Trophoblast cell (in vitro differentiated cells and primary cell): Measurements from ENCODE around the gene PRKD1.

Experiments
- DNase-seq, 2 donors: peaks; one replicate each; pipeline ENCODE4 v3.0.0-alpha.2; 2016
- H2AFZ ChIP-seq: 2 replicates; pipeline ENCODE4 v1.6.1; 2013; ENCODE audit warnings: low read length, moderate library complexity, mild to moderate bottlenecking; ENCODE audit not compliant: insufficient read depth, poor library complexity
- H2AK5ac ChIP-seq: 2 replicates; pipeline ENCODE4 v1.6.1; 2013; ENCODE audit warnings: mild to moderate bottlenecking, low read length
- H2BK120ac ChIP-seq: 2 replicates; pipeline ENCODE4 v1.6.1; 2013; ENCODE audit warnings: low read length, mild to moderate bottlenecking, moderate library complexity; ENCODE audit not compliant: insufficient read depth, poor library complexity
- H2BK12ac ChIP-seq: 2 replicates; pipeline ENCODE4 v1.6.1; 2013; ENCODE audit warnings: mild to moderate bottlenecking, low read length, moderate library complexity
- H2BK5ac ChIP-seq: 2 replicates; pipeline ENCODE4 v1.6.1; 2013; ENCODE audit warnings: low read length, low read depth, moderate library complexity, mild to moderate bottlenecking; ENCODE audit not compliant: poor library complexity
- H3K14ac ChIP-seq: 2 replicates; pipeline ENCODE4 v1.6.1; 2013; ENCODE audit warnings: mild to moderate bottlenecking, low read length
- H3K18ac ChIP-seq: 2 replicates; pipeline ENCODE4 v1.6.1; 2013; ENCODE audit warnings: mild to moderate bottlenecking, low read length
- H3K23ac ChIP-seq: 2 replicates; pipeline ENCODE4 v1.6.1; 2013; ENCODE audit warnings: low read length
- H3K27ac ChIP-seq: 2 replicates; pipeline ENCODE4 v1.5.1; 2013; ENCODE audit warnings: low read depth, mild to moderate bottlenecking, inconsistent platforms, low read length, moderate library complexity
- H3K27me3 ChIP-seq: 2 replicates; pipeline ENCODE4 v1.6.1; 2013; ENCODE audit warnings: inconsistent platforms, mild to moderate bottlenecking, low read length, moderate library complexity; ENCODE audit not compliant: insufficient read depth
- H3K36me3 ChIP-seq, 2 experiments: 1 replicate in 1 of 2; 2 replicates in 1 of 2; pipeline ENCODE4 v1.6.1; 2013; ENCODE audit warnings: low read length in 2 of 2, mild to moderate bottlenecking in 2 of 2, moderate library complexity in 1 of 2; ENCODE audit not compliant: insufficient read depth in 2 of 2, control insufficient read depth in 1 of 2
- H3K4ac ChIP-seq: 2 replicates; pipeline ENCODE4 v1.6.1; 2013; ENCODE audit warnings: low read depth, mild to moderate bottlenecking, low read length, moderate library complexity
- H3K4me1 ChIP-seq, 2 experiments: 1 replicate in 1 of 2; 2 replicates in 1 of 2; pipeline ENCODE4 v1.6.1; 2013; ENCODE audit warnings: low read length in 2 of 2, mild to moderate bottlenecking in 2 of 2, moderate library complexity in 1 of 2; ENCODE audit not compliant: insufficient read depth in 2 of 2, control insufficient read depth in 1 of 2
- H3K4me2 ChIP-seq: 2 replicates; pipeline ENCODE4 v1.6.1; 2013; ENCODE audit warnings: inconsistent platforms, mild to moderate bottlenecking, low read length, moderate library complexity
- H3K4me3 ChIP-seq: 2 replicates; pipeline ENCODE4 v1.5.1; 2013; ENCODE audit warnings: mild to moderate bottlenecking, low read depth, low read length, inconsistent platforms
- H3K79me1 ChIP-seq: one replicate; pipeline ENCODE4 v1.6.1; 2013; ENCODE audit warnings: low read length
- H3K79me2 ChIP-seq: 2 replicates; pipeline ENCODE4 v1.6.1; 2013; ENCODE audit warnings: low read length, mild to moderate bottlenecking; ENCODE audit not compliant: control insufficient read depth, insufficient read depth, poor library complexity
- H3K9ac ChIP-seq: 2 replicates; pipeline ENCODE4 v1.6.1; 2013; ENCODE audit warnings: mild to moderate bottlenecking, low read length
- H3K9me3 ChIP-seq: 2 replicates; pipeline ENCODE4 v1.6.1; 2013; ENCODE audit warnings: low read depth, mild to moderate bottlenecking, control low read depth, inconsistent platforms, low read length; ENCODE audit not compliant: insufficient read depth
- H4K12ac ChIP-seq: 2 replicates; pipeline ENCODE4 v1.6.1; 2013; ENCODE audit warnings: low read depth, mild to moderate bottlenecking, low read length, moderate library complexity
- H4K8ac ChIP-seq: 2 replicates; pipeline ENCODE4 v1.6.1; 2013; ENCODE audit warnings: low read depth, mild to moderate bottlenecking, low read length, moderate library complexity
- H4K91ac ChIP-seq: one replicate; pipeline ENCODE4 v1.6.1; 2013; ENCODE audit warnings: low read depth, mild to moderate bottlenecking, low read length, moderate library complexity
- WGBS: extraction: QIAGEN DNeasy Blood & Tissue Kit; methylation state at CpG from one replicate; pipeline ENCODE4 v1.1.7; 2013; ENCODE audit warnings: missing lambda C conversion rate; ENCODE audit not compliant: insufficient read length, insufficient coverage; ENCODE audit errors: extremely low coverage; 5-methylcytosine and 5-hydroxymethylcytosine counted together

Gene PRKD1

DNA sequence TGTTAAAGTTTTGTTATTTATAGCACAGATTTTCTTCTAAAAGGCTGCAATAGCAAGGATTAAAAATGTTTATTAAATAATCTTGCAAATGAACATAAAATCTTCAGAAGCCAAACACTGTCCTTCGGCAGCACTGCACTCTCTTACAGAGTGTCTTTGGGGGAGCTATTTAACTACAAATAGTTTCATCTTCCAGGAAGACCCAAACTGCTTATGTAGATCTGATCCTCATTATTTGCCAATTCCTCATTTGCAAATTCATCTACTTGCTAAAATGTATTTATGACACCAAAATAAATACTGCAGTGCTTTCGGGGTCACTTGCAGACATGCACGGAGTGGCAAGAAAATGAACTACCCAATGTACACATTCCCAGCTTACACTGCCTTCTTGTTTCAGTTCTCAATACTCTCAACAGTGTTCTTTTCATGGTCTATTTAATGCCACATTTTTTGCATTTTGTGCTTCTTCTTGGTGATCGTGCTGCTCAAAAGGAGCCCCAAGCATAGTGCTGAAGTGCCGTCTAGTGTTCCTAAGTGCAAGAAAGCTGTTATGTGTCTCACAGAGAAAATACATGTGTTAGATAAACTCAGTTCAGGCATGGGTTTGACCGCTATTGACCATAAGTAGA is 128.1 kb downstream of the PRKD1 start:
- no peak overlapping the region for H2BK12ac ChIP-seq
- H2BK5ac ChIP-seq: no peak overlapping the region
- no peak overlapping the region for H3K4me3 ChIP-seq

GRCh38 chr14:29798811-29799210 is 128.8 kb downstream of the PRKD1 start:
- H2BK12ac ChIP-seq: no peak overlapping the region
- no peak overlapping the region for H3K18ac ChIP-seq
- H3K23ac ChIP-seq: no peak overlapping the region
- no peak overlapping the region for H3K9ac ChIP-seq
- H4K8ac ChIP-seq: no peak overlapping the region
- H2BK5ac ChIP-seq: no peak overlapping the region
- no peak overlapping the region for H4K12ac ChIP-seq
- no peak overlapping the region for H3K14ac ChIP-seq
- no peak for DNase-seq
- WGBS: no CpG with 5 or more reads among the region's 2 CpGs
- H4K91ac ChIP-seq: no peak overlapping the region
- no peak overlapping the region for H2AFZ ChIP-seq
- no peak overlapping the region for H3K4me2 ChIP-seq
- no peaks in the 10 kb centered on the region for H3K79me1 ChIP-seq
- H3K79me2 ChIP-seq: no peaks in the 10 kb centered on the region
- no peak overlapping the region for H2BK120ac ChIP-seq
- H2AK5ac ChIP-seq: no peak overlapping the region
- no peaks in the 10 kb centered on the region for H3K27me3 ChIP-seq
- no peaks in the 10 kb centered on the region for H3K9me3 ChIP-seq
- H3K36me3 ChIP-seq: no peaks in the 10 kb centered on the region
- no peak overlapping the region for H3K4me3 ChIP-seq
- no peak overlapping the region for H3K27ac ChIP-seq
- no peak overlapping the region for H3K4ac ChIP-seq
- no peaks in the 10 kb centered on the region for H3K4me1 ChIP-seq

More for the DNA sequence above, 128.1 kb downstream of the PRKD1 start:
- Histone ChIP-seq H3K4me1 (no peaks in the 10 kb centered on the region), H2BK120ac (no peak overlapping the region), H3K9me3 (no peaks in the 10 kb centered on the region), H2AK5ac (no peak overlapping the region), H3K4ac (no peak overlapping the region), H3K18ac (no peak overlapping the region), H3K36me3 (no peaks in the 10 kb centered on the region), H3K4me2 (no peak overlapping the region), H3K9ac (no peak overlapping the region), H3K14ac (no peak overlapping the region), H4K12ac (no peak overlapping the region), H3K79me1 (no peaks in the 10 kb centered on the region), H4K91ac (no peak overlapping the region), H4K8ac (no peak overlapping the region), H3K27ac (no peak overlapping the region), H3K27me3 (no peaks in the 10 kb centered on the region), H3K23ac (no peak overlapping the region), H3K79me2 (no peaks in the 10 kb centered on the region), H2AFZ (no peak overlapping the region)
- DNase-seq: no peak
- WGBS: no CpG with 5 or more reads among the region's 6 CpGs

DNA sequence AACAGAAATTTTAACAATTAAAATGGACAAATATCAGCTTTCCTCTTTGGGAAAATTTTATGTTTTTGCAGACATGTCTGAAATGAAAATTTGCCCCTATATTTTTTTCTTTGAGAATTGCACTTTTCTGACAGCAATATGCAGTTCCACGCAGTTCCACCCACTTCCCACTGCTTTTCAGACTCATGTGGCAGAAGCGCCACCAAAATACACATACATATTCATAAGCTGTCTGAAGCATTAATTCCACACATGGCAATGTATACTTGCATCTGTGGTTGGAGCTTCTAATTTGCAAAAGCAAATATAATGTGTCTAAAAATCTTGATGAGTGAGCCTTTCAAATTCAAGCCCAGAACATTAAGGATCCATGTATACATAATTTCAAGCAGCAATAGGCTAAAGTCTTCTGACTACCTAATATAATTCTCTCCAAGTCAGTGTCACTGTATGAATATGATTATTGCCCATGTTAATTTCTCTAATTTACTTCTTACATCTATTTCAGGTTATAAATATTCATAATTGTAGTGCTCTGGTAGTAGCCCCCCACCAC is 129.5 kb downstream of the PRKD1 start:
- Histone ChIP-seq H3K4me2 (no peak overlapping the region), H4K8ac (no peak overlapping the region), H3K14ac (no peak overlapping the region), H3K9me3 (no peaks in the 10 kb centered on the region), H3K79me1 (no peaks in the 10 kb centered on the region), H3K79me2 (no peaks in the 10 kb centered on the region), H2AFZ (no peak overlapping the region), H2BK12ac (no peak overlapping the region), H2BK120ac (no peak overlapping the region), H3K4me1 (no peaks in the 10 kb centered on the region), H3K4ac (no peak overlapping the region), H3K36me3 (no peaks in the 10 kb centered on the region), H2BK5ac (no peak overlapping the region), H3K18ac (no peak overlapping the region), H4K91ac (no peak overlapping the region), H3K4me3 (no peak overlapping the region), H3K9ac (no peak overlapping the region), H4K12ac (no peak overlapping the region), H3K27me3 (no peaks in the 10 kb centered on the region), H3K23ac (no peak overlapping the region), H2AK5ac (no peak overlapping the region), H3K27ac (no peak overlapping the region)
- WGBS: no CpG with 5 or more reads among the region's 2 CpGs
- DNase-seq: no peak

DNA sequence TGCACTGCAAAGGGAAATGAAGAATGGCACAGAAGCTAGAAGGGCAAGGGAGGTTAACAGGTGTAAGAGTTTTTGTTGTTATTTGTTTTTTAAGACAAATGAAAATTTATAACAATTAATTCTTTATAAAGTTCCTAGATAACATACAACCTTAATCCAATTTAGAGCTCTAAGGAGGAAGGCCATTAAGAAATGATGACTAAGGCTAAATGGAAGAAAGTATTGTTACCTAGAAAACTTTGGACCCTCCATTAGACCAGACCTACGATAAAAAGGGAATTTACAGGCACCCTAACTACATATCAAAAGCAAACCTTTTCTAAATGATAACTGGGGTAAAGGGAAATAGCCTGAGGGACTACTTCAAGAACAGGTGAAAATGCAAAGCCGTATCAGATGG is 130.8 kb downstream of the PRKD1 start:
- H2BK120ac ChIP-seq: no peak overlapping the region
- H2AFZ ChIP-seq: no peak overlapping the region
- no peak overlapping the region for H2BK12ac ChIP-seq
- no peak overlapping the region for H2BK5ac ChIP-seq
- H3K4me1 ChIP-seq: no peaks in the 10 kb centered on the region
- WGBS: no CpG with 5 or more reads among the region's 2 CpGs
- no peaks in the 10 kb centered on the region for H3K27me3 ChIP-seq
- H3K79me2 ChIP-seq: no peaks in the 10 kb centered on the region
- H2AK5ac ChIP-seq: no peak overlapping the region
- H3K27ac ChIP-seq: no peak overlapping the region
- no peak overlapping the region for H4K12ac ChIP-seq
- no peak overlapping the region for H4K91ac ChIP-seq
- no peak overlapping the region for H4K8ac ChIP-seq
- no peaks in the 10 kb centered on the region for H3K79me1 ChIP-seq
- H3K4me3 ChIP-seq: no peak overlapping the region
- no peak overlapping the region for H3K14ac ChIP-seq
- H3K9ac ChIP-seq: no peak overlapping the region
- no peaks in the 10 kb centered on the region for H3K36me3 ChIP-seq
- H3K18ac ChIP-seq: no peak overlapping the region
- no peak overlapping the region for H3K23ac ChIP-seq
- no peak overlapping the region for H3K4ac ChIP-seq
- H3K9me3 ChIP-seq: no peaks in the 10 kb centered on the region
- DNase-seq: no peak
- no peak overlapping the region for H3K4me2 ChIP-seq
